Motor neuron (in vitro differentiated cells): ENCODE measurements around the gene PPP1R8. TPM values are rescaled to one million over a fixed set of nuclear protein-coding genes. Genes with fewer than 3 reads are reported as not detected.
"Not testable (repeated sequence)": the region's sequence is repeated elsewhere in the genome, so short reads cannot be mapped to it uniquely, and the experiment has no call there.

Experiments
- ATAC-seq, 8 experiments: fragments of 200-7000 bp; cut with Tn5 transposase; replicated peaks in 6 of 8; 2 replicates each; pipeline ENCODE4 v1.8.0; 2021; ENCODE audit warnings: mild to moderate bottlenecking in 8 of 8, moderate library complexity in 8 of 8
- H3K27ac ChIP-seq, 2 donors: fragments of 250-450 bp; sonication (Bioruptor Pico); 2 replicates each; pipeline ENCODE4 v1.9.0; 2021; ENCODE audit warnings: antibody characterized with exemption in 2 of 2, mild to moderate bottlenecking in 2 of 2, moderate library complexity in 1 of 2
- H3K4me1 ChIP-seq, 2 donors: fragments of 250-450 bp; sonication (Bioruptor Pico); replicated peaks in 1 of 2; 2 replicates each; pipeline ENCODE4 v1.6.1; 2021; ENCODE audit warnings: antibody characterized with exemption in 2 of 2, mild to moderate bottlenecking in 2 of 2, moderate library complexity in 1 of 2
- H3K4me3 ChIP-seq, 5 donors: fragments of 250-450 bp; sonication (Bioruptor Pico); 2 replicates each; pipeline ENCODE4 v1.9.0; 2021; ENCODE audit warnings: antibody characterized with exemption in 5 of 5, mild to moderate bottlenecking in 5 of 5, moderate library complexity in 4 of 5
- WGBS, 10 experiments: fragments of 450-650 bp; shearing (Covaris generic); methylation state at CpG; one replicate each; pipeline ENCODE4 v1.0.0; 2022; 5-methylcytosine and 5-hydroxymethylcytosine counted together
- in situ Hi-C, 9 experiments: fragments of 400-800 bp; cut with MboI; loops; one replicate each; pipeline ENCODE4 v1.15.0; 2021; ENCODE audit warnings: low sequenced_read_pairs in 9 of 9, low pct_unique_long_range_greater_than_20kb in 2 of 9; ENCODE audit not compliant: unreplicated experiment in 9 of 9
- total RNA-seq, 8 experiments: library from RNA; unstranded; fragments of 300-600 nt; gene quantifications; 2 replicates each; pipeline versions ENCODE4 v1.2.3 to v1.2.4, GENCODE V29; 2022

PPP1R8 gene
- 10 to 100 TPM; 35.5 to 86.4 (median 54.6) TPM for total RNA-seq

DNA sequence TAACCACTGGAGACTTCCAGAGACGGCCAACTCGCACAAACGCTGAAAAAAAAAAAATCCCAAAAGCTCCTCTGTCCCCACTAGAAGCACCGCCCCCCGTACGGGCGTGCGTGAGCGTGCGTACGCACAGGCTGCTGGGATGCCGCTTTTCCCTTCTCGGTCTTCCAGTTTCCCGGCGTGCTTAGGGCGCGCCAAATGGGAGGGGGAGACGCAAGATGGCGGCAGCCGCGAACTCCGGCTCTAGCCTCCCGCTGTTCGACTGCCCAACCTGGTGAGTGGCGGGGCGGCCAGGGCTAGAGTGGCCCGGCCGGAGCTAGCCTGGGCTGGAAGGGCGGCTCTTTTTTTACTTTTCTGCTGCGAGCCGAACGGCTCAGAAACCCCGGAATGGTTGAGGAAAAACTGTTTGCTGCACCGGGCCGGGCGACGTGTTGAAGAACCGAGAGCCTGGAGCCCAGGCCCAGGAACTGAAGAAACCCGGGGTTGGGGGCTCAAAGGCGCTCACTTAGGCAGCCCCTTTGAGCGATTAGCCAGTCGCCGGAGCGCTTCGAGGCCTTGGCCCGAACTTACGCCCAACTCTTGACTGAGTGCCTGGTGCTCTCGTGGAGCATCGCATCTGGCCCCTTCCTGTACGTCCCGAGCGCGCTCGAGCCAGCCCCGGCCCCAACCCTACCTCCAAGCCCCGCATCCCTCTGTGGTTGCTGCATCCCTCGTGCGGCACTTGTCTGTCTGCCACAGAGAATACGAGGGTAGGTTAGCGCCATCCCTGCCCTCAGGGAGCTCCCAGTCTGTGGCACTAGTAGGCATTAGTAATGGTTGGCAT lies at the start of gene PPP1R8:
Gene PPP1R8, plus strand, starts transcription at position 162 of the 820 bp plus-strand sequence. Its CDS starts 54 bp downstream, at position 216.
- ATAC-seq, result peak; percentile 96 to 100 (median 99)
- H3K27ac ChIP-seq, result peak within 1 kb of the TSS; percentile 71 to 92
- peak within 1 kb of the TSS; percentile 63 to 81 (median 70) for H3K4me3 ChIP-seq
- peaks cover 10 to 11% of the 10 kb centered on the region in 2 donors for H3K4me1 ChIP-seq
- in situ Hi-C loops, result no loop called here
- WGBS, 10 experiments, result 0 to 10% (median 2%) methylated on average over 4 to 27 of the region's 60 CpGs; no CpG with 5 or more reads in 5 of the 10 experiments

DNA sequence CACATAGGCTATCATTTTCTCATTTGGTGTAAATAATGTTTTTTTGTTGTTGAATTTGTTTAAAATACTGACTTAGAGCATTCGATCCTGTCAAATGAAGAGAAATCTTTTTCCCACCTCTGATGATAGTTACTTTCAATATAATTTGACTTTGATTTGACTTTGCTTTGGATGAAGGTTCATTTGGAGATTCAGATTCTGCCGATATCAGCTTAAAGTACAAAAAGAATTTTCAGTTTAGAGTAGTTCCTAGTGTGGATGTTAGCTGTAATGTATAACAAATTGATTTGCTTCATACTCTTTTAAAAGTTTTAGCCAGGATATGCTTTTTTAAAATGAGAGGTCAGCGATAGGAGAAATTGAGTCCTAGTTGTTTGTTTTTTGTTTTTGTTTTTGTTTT lies 47.6 kb upstream of the PPP1R8 start:
- no peaks in the 10 kb centered on the region for H3K4me1 ChIP-seq
- H3K4me3 ChIP-seq, result no peak overlapping the region
- H3K27ac ChIP-seq, result no peak overlapping the region
- in situ Hi-C loops, result no loop called here
- no peak for ATAC-seq
- WGBS, 10 experiments, result 89 to 100% (median 97%) methylated on average over 2 to 3 of the region's 3 CpGs

DNA sequence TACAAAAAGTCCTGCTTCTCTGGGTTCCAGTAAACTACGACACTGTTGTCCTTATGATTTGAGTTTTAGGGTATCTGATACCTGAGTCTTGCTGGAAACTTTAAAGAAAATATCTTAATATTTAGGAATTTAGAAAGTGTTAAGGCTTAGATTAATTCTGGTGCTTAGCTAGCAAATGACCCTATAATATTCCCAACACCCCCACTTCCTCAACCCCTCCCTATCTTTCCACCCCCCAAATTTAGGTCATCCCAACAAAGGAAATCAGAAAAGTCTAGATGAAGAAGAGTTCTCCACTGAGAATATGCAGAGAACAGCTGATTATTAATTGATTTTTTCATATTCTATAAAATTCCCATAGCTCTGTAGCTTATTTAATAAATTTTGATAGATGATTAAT lies 45.9 kb upstream of the PPP1R8 start:
- H3K4me1 ChIP-seq, result no peaks in the 10 kb centered on the region
- H3K4me3 ChIP-seq, result no peak overlapping the region
- ATAC-seq, result no peak
- no peak overlapping the region for H3K27ac ChIP-seq
- WGBS, 10 experiments, result 80 to 100% (median 96%) methylated on average over 1 of the region's 1 CpG; no CpG with 5 or more reads in 2 of the 10 experiments
- in situ Hi-C loops, result no loop called here

DNA sequence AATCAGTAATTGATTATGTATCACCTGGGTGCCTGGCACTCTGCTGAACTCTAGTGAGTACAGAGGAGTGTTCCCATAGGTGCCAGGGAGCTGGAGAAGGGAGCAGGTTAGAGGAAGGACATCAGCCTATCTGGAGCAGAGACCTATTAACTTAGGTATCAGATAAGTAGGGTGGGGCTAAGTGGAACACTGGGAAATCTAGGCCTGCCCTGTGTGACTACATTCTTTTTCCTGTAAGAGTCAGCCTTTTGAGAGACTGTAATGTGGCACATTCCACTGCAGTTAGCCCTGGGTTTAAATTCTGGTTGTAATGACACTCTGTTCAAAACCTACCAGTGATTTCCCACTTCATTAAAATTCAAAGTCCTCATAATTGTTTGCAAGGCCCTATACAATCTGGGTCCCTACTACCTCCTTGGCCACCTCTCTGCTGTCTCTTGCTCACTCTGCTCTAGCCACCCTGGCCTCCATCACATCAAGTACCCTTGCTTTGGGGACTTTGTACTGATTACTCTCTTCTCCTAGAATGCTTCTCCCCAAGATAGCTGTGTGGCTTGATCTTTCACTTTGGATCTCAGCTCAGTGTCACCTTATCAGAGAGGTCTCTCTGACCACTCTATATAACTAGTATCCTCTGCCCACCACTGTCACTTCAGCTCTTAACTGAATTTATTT lies 44.7 kb upstream of the PPP1R8 start:
- H3K4me1 ChIP-seq, result no peaks in the 10 kb centered on the region
- H3K4me3 ChIP-seq, result no peak overlapping the region
- ATAC-seq, result peak in 3 of 8 experiments; percentile 40 to 92 (median 91)
- H3K27ac ChIP-seq, result no peak overlapping the region
- in situ Hi-C loops, result no loop called here

DNA sequence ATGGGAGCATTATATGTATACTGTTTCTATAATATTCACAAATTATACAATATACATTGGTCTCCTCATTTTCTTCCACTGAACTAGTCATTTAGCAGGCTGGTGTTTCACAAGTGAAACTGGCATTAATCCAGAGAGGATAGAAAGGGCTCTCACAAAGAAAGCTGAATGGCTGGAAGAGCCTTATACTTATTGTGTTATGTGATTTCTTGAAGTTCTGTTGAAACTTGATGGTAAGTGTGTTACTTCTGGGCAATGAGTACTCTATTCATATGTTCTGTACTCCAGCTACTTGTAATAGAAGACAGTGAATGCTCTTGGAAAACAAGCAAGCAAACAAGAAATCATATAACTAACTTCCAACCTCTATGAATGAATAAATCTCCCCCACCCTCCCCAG lies 42.7 kb upstream of the PPP1R8 start:
- no peak overlapping the region for H3K27ac ChIP-seq
- no peak overlapping the region for H3K4me3 ChIP-seq
- peak in 1 of 8 experiments; percentile 18 for ATAC-seq
- no peaks in the 10 kb centered on the region for H3K4me1 ChIP-seq
- in situ Hi-C loops, result no loop called here

DNA sequence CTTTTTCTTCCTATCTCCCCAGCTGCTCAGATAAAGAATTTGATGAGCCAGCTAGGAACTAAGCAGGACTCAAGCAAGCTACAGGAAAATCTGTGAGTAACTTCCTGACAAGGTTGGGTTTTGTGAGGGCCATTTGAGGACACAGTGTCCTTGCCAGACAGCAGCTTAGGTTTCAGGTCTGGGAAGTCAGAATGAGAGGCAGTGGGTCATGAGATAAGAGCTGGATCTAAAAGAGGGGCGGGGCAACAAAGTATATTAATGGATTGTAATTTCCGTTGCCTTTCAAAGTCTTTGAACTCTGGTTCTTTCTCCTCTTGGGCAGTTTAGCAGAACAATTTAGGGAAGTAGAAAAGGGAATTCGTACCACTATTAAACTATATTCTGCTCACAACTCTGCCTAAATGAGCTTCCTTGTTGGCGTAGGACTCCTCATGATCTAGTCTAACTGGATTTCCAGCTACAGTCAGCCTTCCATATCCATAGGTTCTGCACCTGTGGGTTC lies 41.0 kb upstream of the PPP1R8 start:
- Histone ChIP-seq H3K27ac (no peak overlapping the region), H3K4me3 (no peak overlapping the region), H3K4me1 (no peaks in the 10 kb centered on the region)
- no peak for ATAC-seq
- in situ Hi-C loops, result no loop called here
- WGBS, 10 experiments, result 83 to 100% (median 97%) methylated on average over 1 to 4 of the region's 4 CpGs

DNA sequence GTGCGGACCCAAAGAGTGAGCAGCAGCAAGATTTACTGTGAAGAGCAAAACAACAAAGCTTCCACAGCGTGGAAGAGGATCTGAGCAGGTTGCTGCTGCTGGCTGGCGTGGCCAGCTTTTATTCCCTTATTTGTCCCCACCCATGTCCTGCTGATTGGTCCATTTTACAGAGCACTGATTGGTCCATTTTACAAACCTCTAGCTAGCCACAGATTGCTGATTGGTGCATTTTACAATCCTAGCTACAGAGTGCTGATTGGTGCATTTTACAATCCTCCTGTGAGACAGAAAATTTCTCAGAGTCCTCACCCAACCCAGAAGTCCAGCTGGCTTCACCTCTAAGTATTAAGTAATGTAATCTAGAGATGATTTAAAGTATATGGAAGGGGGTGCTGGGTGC lies 40.3 kb upstream of the PPP1R8 start:
- H3K4me1 ChIP-seq, H3K4me3 ChIP-seq, H3K27ac ChIP-seq, in situ Hi-C loops, ATAC-seq: not testable (repeated sequence)
- WGBS, 10 experiments, result 80 to 100% (median 100%) methylated on average over 1 to 3 of the region's 3 CpGs; no CpG with 5 or more reads in 2 of the 10 experiments

DNA sequence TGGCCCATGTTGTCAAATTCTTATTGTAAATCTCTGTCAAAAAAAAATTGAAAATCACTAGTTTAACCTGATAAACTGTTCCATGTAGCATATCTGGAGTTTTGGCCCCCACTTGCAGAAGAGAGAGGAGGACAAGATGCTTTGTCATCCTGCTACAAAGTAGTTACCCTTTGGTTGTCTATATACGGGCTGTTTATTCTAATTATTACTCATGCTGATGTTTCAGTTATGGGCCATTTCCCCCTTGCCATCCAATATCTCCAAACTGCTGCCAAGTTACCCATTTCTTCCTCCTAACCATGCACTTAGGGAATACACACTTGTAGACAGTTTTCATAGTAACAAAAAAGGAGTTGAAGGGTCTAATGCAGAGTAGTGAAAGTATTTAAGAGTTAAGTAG lies 35.0 kb upstream of the PPP1R8 start:
- Histone ChIP-seq H3K4me1 (no peaks in the 10 kb centered on the region), H3K4me3 (no peak overlapping the region), H3K27ac (no peak overlapping the region)
- 17 to 100% (median 83%) methylated on average over 1 of the region's 1 CpG; no CpG with 5 or more reads in 5 of the 10 experiments for WGBS, 10 experiments
- in situ Hi-C loops, result no loop called here
- ATAC-seq, result no peak

DNA sequence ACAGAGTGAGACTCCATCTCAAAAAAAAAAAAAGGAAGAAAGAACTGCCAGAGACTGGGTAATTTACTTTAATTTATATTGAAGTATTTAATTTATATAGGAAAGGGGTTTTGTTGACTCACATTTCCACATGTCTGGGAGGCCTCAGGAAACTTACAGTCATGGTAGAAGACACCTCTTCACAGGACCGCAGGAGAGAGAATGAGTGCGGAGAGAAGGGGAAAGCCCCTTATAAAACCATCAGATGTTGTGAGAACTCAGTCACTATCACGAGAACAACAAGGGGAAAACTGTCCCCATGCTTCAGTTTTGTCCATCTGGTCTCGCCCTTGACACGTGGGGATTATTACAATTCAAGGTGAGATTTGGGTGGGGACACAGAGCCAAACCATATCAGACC lies 25.8 kb upstream of the PPP1R8 start:
- Histone ChIP-seq H3K27ac (no peak overlapping the region), H3K4me3 (no peak overlapping the region), H3K4me1 (no peaks in the 10 kb centered on the region)
- 90 to 100% (median 98%) methylated on average over 1 to 5 of the region's 5 CpGs for WGBS, 10 experiments
- no peak for ATAC-seq
- in situ Hi-C loops, result no loop called here

DNA sequence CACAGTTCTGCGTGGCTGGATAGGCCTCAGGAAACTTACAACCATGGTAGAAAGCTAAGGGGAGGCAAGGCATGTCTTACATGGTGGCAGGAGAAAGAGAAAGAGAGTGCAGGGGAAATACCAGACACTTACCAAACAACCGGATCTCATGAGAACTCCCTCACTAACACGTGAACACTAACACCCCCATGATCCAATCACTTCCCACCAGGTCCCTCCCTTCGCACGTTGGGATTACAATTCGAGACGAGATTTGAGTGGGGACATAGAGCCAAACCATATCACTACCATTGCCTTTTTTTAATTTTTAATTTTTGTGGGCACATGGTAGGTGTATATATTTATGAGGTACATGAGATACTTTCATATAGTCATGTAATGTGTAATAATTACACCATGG lies 23.8 kb upstream of the PPP1R8 start:
- WGBS, 10 experiments, result 63 to 94% (median 90%) methylated on average over 2 to 7 of the region's 7 CpGs; no CpG with 5 or more reads in 3 of the 10 experiments

DNA sequence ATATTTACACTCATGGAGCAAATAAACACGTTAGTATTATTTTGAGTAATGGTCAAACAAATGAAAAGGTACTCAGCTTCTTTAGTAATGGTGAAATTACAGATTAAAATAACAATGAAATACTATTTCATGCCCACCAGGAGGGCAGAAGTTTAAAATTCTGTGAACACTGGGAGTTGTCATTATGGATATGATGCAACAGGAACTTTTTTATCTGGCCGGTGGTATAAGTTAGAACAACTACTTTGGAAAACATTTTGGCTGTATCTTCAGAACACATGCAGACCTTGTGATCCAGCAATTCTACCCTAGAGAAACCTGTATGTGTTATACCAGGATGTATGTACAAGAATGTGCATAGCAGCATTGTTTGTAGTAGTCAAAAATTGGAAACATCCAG lies 23.2 kb upstream of the PPP1R8 start:
- Histone ChIP-seq H3K4me1 (no peaks in the 10 kb centered on the region), H3K27ac (no peak overlapping the region), H3K4me3 (no peak overlapping the region)
- WGBS, 10 experiments, result 41 to 80% (median 65%) methylated on average over 1 to 2 of the region's 2 CpGs; no CpG with 5 or more reads in 2 of the 10 experiments
- ATAC-seq, result peak in 2 of 8 experiments; percentile 49 to 57
- in situ Hi-C loops, result no loop called here

More for the DNA sequence above, 23.8 kb upstream of the PPP1R8 start:
- Histone ChIP-seq H3K4me3 (no peak overlapping the region), H3K4me1 (no peaks in the 10 kb centered on the region), H3K27ac (no peak overlapping the region)
- ATAC-seq, result no peak
- in situ Hi-C loops, result no loop called here

DNA sequence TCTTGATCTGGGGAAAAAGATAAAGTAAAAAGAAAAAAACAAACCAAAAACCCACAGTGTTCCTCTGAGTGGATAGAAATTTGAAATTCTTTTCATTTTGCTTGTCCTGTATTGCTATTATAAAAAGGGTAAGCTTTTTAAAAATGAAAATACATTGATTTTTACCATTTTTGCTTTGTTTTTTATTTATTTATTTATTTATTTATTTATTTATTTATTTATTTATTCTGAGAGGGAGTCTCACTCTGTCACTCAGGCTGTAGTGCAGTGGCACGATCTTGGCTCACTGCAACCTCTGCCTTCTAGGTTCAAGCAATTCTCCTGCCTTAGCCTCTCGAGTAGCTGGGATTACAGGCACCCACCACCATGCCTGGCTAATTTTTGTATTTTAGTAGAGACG lies 22.5 kb upstream of the PPP1R8 start:
- H3K4me3 ChIP-seq, ATAC-seq, in situ Hi-C loops, H3K27ac ChIP-seq, H3K4me1 ChIP-seq: not testable (repeated sequence)
- 89 to 100% (median 100%) methylated on average over 2 to 3 of the region's 3 CpGs; no CpG with 5 or more reads in 2 of the 10 experiments for WGBS, 10 experiments

DNA sequence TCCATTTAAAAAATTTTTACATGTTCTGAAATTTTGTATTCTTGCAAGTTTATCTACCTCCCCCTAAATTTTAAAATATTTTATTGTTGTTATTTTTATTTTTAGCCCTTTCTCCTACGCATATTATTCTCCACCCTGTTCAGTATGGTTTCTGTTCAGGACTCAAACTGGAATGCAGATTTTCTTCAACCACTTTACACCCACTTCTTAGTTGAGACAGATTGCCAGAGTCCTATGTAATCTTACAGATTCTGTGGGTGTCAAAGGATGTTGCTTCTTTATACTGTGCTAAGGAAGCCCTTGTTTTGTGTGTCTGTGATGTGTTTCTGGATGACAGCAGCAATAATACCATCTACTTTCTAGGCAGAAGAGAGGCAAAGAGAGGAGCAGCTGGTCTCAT lies 20.7 kb upstream of the PPP1R8 start:
- ATAC-seq, result peak in 2 of 8 experiments; percentile 78 to 82
- no peaks in the 10 kb centered on the region for H3K4me1 ChIP-seq
- no peak overlapping the region for H3K27ac ChIP-seq
- in situ Hi-C loops, result no loop called here
- WGBS, 10 experiments, result 33 to 100% (median 91%) methylated on average over 1 of the region's 1 CpG; no CpG with 5 or more reads in 1 of the 10 experiments
- no peak overlapping the region for H3K4me3 ChIP-seq
